ENCODE results near the gene HABP4.

DNA sequence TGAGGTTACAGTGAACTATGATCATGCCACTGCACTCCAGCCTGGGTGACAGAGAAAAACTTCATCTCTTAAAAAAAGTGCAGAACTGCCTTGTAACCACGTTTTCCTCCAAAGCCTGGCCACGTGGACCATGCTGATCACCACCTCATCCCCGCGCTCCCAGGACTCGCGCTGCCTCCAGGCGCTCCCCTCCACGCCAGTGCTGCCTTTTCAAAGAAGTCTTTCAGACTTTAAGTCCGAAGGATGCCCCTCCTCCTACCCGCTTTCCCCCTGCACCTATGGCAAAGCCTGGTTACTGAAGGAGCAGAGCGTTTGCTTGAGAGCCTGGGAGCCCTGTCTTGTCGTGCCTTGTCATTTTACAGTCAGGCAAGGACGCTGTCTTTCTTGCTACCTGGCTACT is 43.8 kb downstream of the HABP4 start:
- TF ChIP-seq, protein P1, sequence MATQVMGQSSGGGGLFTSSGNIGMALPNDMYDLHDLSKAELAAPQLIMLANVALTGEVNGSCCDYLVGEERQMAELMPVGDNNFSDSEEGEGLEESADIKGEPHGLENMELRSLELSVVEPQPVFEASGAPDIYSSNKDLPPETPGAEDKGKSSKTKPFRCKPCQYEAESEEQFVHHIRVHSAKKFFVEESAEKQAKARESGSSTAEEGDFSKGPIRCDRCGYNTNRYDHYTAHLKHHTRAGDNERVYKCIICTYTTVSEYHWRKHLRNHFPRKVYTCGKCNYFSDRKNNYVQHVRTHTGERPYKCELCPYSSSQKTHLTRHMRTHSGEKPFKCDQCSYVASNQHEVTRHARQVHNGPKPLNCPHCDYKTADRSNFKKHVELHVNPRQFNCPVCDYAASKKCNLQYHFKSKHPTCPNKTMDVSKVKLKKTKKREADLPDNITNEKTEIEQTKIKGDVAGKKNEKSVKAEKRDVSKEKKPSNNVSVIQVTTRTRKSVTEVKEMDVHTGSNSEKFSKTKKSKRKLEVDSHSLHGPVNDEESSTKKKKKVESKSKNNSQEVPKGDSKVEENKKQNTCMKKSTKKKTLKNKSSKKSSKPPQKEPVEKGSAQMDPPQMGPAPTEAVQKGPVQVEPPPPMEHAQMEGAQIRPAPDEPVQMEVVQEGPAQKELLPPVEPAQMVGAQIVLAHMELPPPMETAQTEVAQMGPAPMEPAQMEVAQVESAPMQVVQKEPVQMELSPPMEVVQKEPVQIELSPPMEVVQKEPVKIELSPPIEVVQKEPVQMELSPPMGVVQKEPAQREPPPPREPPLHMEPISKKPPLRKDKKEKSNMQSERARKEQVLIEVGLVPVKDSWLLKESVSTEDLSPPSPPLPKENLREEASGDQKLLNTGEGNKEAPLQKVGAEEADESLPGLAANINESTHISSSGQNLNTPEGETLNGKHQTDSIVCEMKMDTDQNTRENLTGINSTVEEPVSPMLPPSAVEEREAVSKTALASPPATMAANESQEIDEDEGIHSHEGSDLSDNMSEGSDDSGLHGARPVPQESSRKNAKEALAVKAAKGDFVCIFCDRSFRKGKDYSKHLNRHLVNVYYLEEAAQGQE (IDR thresholded peaks at IDR 0.05; ENCODE audit: insufficient read depth in 1 of 2, low read depth in 2 of 2, low read length in 2 of 2), result no peak
- TF ChIP-seq POLR2AphosphoS5 (IDR thresholded peaks at IDR 0.05; ENCODE audit: low read depth, low read length) (no peak), SIN3A (IDR thresholded peaks at IDR 0.05; ENCODE audit: borderline replicate concordance, insufficient read depth, low read length) (no peak)

Data from PFSK-1 (cell line).